HepG2 (cell line): Measurements from ENCODE around the gene KAZN.

ENCODE experiments used
- EHMT2 ChIP-seq: fragments of 200-600 bp; sonication (generic); IDR thresholded peaks from 2 replicates; pipeline ENCODE4 v1.7.0; 2017; ENCODE audit warnings: antibody characterized with exemption, low read depth, low read length, borderline replicate concordance
- ESRRA ChIP-seq: sonication (generic); formaldehyde crosslinking; IDR thresholded peaks from 2 replicates; pipeline ENCODE4 v1.5.1; 2020; ENCODE audit warnings: mild to moderate bottlenecking, low read depth, missing genetic modification reagents
- ZEB1 ChIP-seq: IDR thresholded peaks from 2 replicates; pipeline ENCODE4 v1.6.1; 2012; ENCODE audit warnings: mild to moderate bottlenecking, low read depth, inconsistent platforms; ENCODE audit not compliant: insufficient replicate concordance
- TF ChIP-seq, protein P1 (sequence below): sonication (generic); formaldehyde crosslinking; IDR thresholded peaks from 2 replicates; pipeline ENCODE4 v1.4.0; 2020; ENCODE audit warnings: missing genetic modification reagents

DNA sequence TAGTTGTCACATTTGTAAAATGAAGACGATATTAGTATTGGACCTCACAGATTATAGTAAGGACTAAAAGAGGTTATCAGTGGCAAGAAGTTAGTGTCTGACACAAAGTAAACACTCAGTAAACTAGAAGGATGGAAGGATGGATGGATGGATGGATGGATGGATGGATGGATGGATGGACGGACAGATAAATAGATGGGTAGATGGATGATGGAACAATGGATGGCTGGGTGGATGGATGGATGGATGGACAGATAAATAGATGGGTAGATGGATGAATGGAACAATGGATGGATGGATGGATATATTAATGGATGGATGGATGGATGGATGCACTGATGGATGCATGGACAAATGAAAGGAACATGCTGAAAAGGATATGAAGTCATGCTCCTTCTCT is 22.3 kb upstream of the KAZN start:
- TF ChIP-seq ZEB1: no peak
- no peak for TF ChIP-seq ESRRA (CRISPR knock-in tag)
- no peak for TF ChIP-seq EHMT2
- TF ChIP-seq, protein P1, sequence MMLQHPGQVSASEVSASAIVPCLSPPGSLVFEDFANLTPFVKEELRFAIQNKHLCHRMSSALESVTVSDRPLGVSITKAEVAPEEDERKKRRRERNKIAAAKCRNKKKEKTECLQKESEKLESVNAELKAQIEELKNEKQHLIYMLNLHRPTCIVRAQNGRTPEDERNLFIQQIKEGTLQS (CRISPR knock-in tag): no peak
